HCT116 (cell line): ENCODE data around the gene RBM33. TPM values are rescaled to one million over a fixed set of nuclear protein-coding genes. Genes with fewer than 3 reads are reported as not detected.

Experiments
- ATAC-seq: fragments of 200-7000 bp; cut with Tn5 transposase; 2 replicates; pipeline ENCODE4 v1.9.1; 2020; ENCODE audit warnings: mild to moderate bottlenecking, moderate library complexity
- BruUV-seq: library from RNA; stranded (reverse); fragments of 400-500 nt; replicated peaks from 2 replicates; lab custom pipeline; 2021; lab: Mats Ljungman, UMichigan
- CTCF ChIA-PET: fragments of 300-600 bp; sonication (Branson Sonifier 250); formaldehyde crosslinking; loops from one replicate; lab custom pipeline; 2021; ENCODE audit warnings: antibody characterized with exemption; lab: Charles Lee
- POLR2A ChIA-PET: fragments of 300-600, 350-600 bp; sonication (Branson Sonifier 250); formaldehyde crosslinking; loops from one replicate; lab custom pipeline; 2021; ENCODE audit warnings: antibody characterized with exemption; lab: Charles Lee
- RAD21 ChIA-PET, 2 experiments: fragments of 300-600 bp; sonication (Branson Sonifier 250); formaldehyde crosslinking; loops; one replicate each; lab custom pipeline; 2023; ENCODE audit warnings: low total read pairs in 2 of 2; ENCODE audit not compliant: uncharacterized antibody in 2 of 2, unreplicated experiment in 2 of 2, low non-redundant PET in 1 of 2; lab: Charles Lee
- DNase-seq: peaks from one replicate; pipeline ENCODE4 v3.0.0-alpha.2; 2010; ENCODE audit warnings: low read depth, low spot score
- H2AFZ ChIP-seq: fragments of 200-600 bp; shearing (Covaris generic), sonication (generic); 2 replicates; pipeline ENCODE4 v1.6.1; 2017; ENCODE audit warnings: low read depth, mixed run types, mixed read lengths, antibody characterized with exemption, low read length; ENCODE audit not compliant: poor library complexity, severe bottlenecking
- H3K27ac ChIP-seq: 2 replicates; pipeline ENCODE4 v1.5.1; 2012; ENCODE audit warnings: low read depth, low read length
- H3K27me3 ChIP-seq: fragments of 200-600 bp; sonication (generic); 2 replicates; pipeline ENCODE4 v1.6.1; 2016; ENCODE audit warnings: mixed run types, low read length, mixed read lengths; ENCODE audit not compliant: insufficient read depth
- H3K36me3 ChIP-seq, 2 experiments: fragments of 200-500 bp in 1 of 2; fragments of 200-600 bp in 1 of 2; sonication (Bioruptor generic) in 1 of 2; sonication (generic) in 1 of 2; 2 replicates each; pipeline versions ENCODE4 v1.5.1 to v1.6.1; 2014 to 2016; ENCODE audit warnings: low read length in 2 of 2, inconsistent platforms in 1 of 2, mixed read lengths in 1 of 2, mixed run types in 1 of 2; ENCODE audit not compliant: insufficient read depth in 2 of 2, control insufficient read depth in 1 of 2
- H3K4me1 ChIP-seq, 2 experiments: fragments of 200-600 bp in 1 of 2; sonication (generic) in 1 of 2; 2 replicates each; pipeline versions ENCODE4 v1.5.1 to v1.6.1; 2012 to 2017; ENCODE audit warnings: low read length in 2 of 2, inconsistent platforms in 1 of 2, mild to moderate bottlenecking in 1 of 2, mixed read lengths in 1 of 2, mixed run types in 1 of 2, moderate library complexity in 1 of 2; ENCODE audit not compliant: insufficient read depth in 2 of 2, control insufficient read depth in 1 of 2
- H3K4me2 ChIP-seq: fragments of 200-600 bp; sonication (generic); 2 replicates; pipeline ENCODE4 v1.6.1; 2017; ENCODE audit warnings: mixed run types, low read length, mixed read lengths
- H3K4me3 ChIP-seq, 2 experiments: fragments of 200-600 bp in 1 of 2; sonication (generic) in 1 of 2; replicated peaks in 1 of 2; 2 replicates each; pipeline ENCODE4 v1.5.1; 2011 to 2016; ENCODE audit warnings: low read length in 2 of 2, control low read depth in 1 of 2, low read depth in 1 of 2, mild to moderate bottlenecking in 1 of 2, mixed read lengths in 1 of 2, mixed run types in 1 of 2
- H3K79me2 ChIP-seq: fragments of 200-600 bp; sonication (generic); 2 replicates; pipeline ENCODE4 v1.6.1; 2017; ENCODE audit warnings: mild to moderate bottlenecking, mixed run types, low read length, moderate library complexity, mixed read lengths; ENCODE audit not compliant: insufficient read depth
- H3K9ac ChIP-seq: fragments of 200-600 bp; sonication (generic); 2 replicates; pipeline ENCODE4 v1.6.1; 2016; ENCODE audit warnings: low read length, mixed read lengths
- H3K9me2 ChIP-seq: fragments of 200-600 bp; sonication (generic), shearing (Covaris generic); 2 replicates; pipeline ENCODE4 v1.6.1; 2017; ENCODE audit warnings: mixed run types, mild to moderate bottlenecking, moderate library complexity; ENCODE audit not compliant: insufficient read depth
- H3K9me3 ChIP-seq, 2 experiments: fragments of 200-500 bp in 1 of 2; fragments of 200-600 bp in 1 of 2; sonication (Bioruptor generic) in 1 of 2; sonication (generic) in 1 of 2; 2 replicates each; pipeline ENCODE4 v1.6.1; 2014 to 2017; ENCODE audit warnings: low read length in 2 of 2, mixed read lengths in 2 of 2, inconsistent platforms in 1 of 2, low read depth in 1 of 2, mild to moderate bottlenecking in 1 of 2, mixed run types in 1 of 2, moderate library complexity in 1 of 2; ENCODE audit not compliant: control insufficient read depth in 1 of 2, insufficient read depth in 1 of 2
- H4K20me1 ChIP-seq: fragments of 200-600 bp; sonication (generic), shearing (Covaris generic); 2 replicates; pipeline ENCODE4 v1.6.1; 2017; ENCODE audit warnings: mixed run types, mild to moderate bottlenecking, moderate library complexity; ENCODE audit not compliant: insufficient read depth
- CBX3 ChIP-seq: IDR thresholded peaks from 2 replicates; pipeline ENCODE4 v1.6.1; 2012; ENCODE audit warnings: low read depth
- ELF1 ChIP-seq: IDR thresholded peaks from 2 replicates; pipeline ENCODE4 v1.6.1; 2012; ENCODE audit warnings: low read depth, borderline replicate concordance
- EZH2phosphoT487 ChIP-seq: fragments of 200-600 bp; IDR thresholded peaks from 2 replicates; pipeline ENCODE4 v1.6.1; 2018; ENCODE audit warnings: antibody characterized with exemption, borderline replicate concordance
- POLR2AphosphoS5 ChIP-seq: IDR thresholded peaks from 2 replicates; pipeline ENCODE4 v1.6.1; 2011; ENCODE audit warnings: mild to moderate bottlenecking, low read depth, low read length, moderate library complexity
- SP1 ChIP-seq: IDR thresholded peaks from 2 replicates; pipeline ENCODE4 v1.6.1; 2012; ENCODE audit warnings: low read depth
- SRF ChIP-seq: IDR thresholded peaks from 2 replicates; pipeline ENCODE4 v1.6.1; 2012; ENCODE audit warnings: low read depth
- TCF7L2 ChIP-seq: IDR thresholded peaks from 2 replicates; pipeline ENCODE4 v1.7.0; 2011; ENCODE audit warnings: borderline replicate concordance, inconsistent platforms; ENCODE audit not compliant: insufficient read depth, insufficient read length; ENCODE audit errors: extremely low read depth
- YY1 ChIP-seq: IDR thresholded peaks from 2 replicates; pipeline ENCODE4 v1.6.1; 2011; ENCODE audit warnings: low read length, low read depth, moderate library complexity, mild to moderate bottlenecking; ENCODE audit not compliant: insufficient replicate concordance; ENCODE audit errors: extremely low read depth
- ZNF274 ChIP-seq: fragments of 200-500 bp; sonication (Bioruptor generic); IDR thresholded peaks from 2 replicates; pipeline ENCODE4 v1.6.1; 2014; ENCODE audit warnings: mild to moderate bottlenecking, low read depth, low read length, inconsistent platforms
- intact Hi-C: fragments of 100-400 bp; cut with micrococcal nuclease; formaldehyde crosslinking; loops from 2 replicates; pipeline ENCODE4 v1.10.0; 2022
- total RNA-seq: library from RNA; stranded (reverse); gene quantifications from one replicate; pipeline ENCODE4 v1.2.1, GENCODE V29; 2021; ENCODE audit not compliant: unreplicated experiment
- TF ChIP-seq, protein P1 (sequence below): IDR thresholded peaks from 2 replicates; pipeline ENCODE4 v1.6.1; 2012
- TF ChIP-seq, protein P2 (sequence below): IDR thresholded peaks from 2 replicates; pipeline ENCODE4 v1.6.1; 2012; ENCODE audit warnings: low read depth

RBM33 gene
- total RNA-seq, 1 experiment from 2014 or later: 64.3 TPM

DNA sequence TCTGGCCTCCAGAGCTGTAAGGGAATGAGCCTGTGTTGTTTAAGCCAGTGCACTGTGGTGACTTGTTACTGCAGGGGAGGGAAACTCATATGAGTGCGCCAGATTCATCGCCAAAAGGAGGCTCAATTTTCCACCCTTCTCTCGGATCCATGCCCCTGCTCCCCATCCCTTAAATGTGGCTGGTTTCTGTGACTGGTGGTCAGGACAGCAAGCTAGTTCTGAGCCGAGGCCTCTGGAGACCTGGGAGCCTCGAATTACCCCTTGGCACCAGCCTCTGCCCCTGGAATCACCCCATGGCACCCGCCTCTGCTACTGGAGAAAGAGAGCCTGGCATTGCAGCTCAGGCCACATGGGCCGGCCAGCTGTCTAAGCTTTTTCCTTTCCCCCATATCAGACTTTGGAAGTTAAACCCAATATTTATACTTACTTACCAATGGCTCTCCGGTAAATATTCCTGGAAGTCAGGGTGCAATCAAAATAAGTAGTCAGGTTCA is 39.9 kb upstream of the RBM33 start:
- intact Hi-C loops: no loop called here
- ATAC-seq (no peak), DNase-seq (no peak)
- Histone ChIP-seq H3K4me1 (no peaks in the 10 kb centered on the region), H2AFZ (no peak overlapping the region), H3K79me2 (no peaks in the 10 kb centered on the region), H4K20me1 (no peaks in the 10 kb centered on the region), H3K27ac (no peak overlapping the region), H3K4me2 (no peak overlapping the region), H3K9me3 (no peaks in the 10 kb centered on the region), H3K27me3 (peaks cover 20% of the 10 kb centered on the region; the same call in 1 of the 2 replicates), H3K4me3 (no peak overlapping the region), H3K9me2 (no peaks in the 10 kb centered on the region), H3K36me3 (no peaks in the 10 kb centered on the region), H3K9ac (no peak overlapping the region)
- ChIA-PET POLR2A (no interaction called here), RAD21 (no interaction called here), CTCF (no interaction called here)
- BruUV-seq: no TSS peak
- TF ChIP-seq TCF7L2 (no peak), POLR2AphosphoS5 (no peak), SRF (no peak), ZNF274 (no peak), ELF1 (no peak), SP1 (no peak), CBX3 (no peak), YY1 (no peak), EZH2phosphoT487 (no peak)
- TF ChIP-seq, protein P1, sequence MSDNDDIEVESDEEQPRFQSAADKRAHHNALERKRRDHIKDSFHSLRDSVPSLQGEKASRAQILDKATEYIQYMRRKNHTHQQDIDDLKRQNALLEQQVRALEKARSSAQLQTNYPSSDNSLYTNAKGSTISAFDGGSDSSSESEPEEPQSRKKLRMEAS: no peak
- TF ChIP-seq, protein P2, sequence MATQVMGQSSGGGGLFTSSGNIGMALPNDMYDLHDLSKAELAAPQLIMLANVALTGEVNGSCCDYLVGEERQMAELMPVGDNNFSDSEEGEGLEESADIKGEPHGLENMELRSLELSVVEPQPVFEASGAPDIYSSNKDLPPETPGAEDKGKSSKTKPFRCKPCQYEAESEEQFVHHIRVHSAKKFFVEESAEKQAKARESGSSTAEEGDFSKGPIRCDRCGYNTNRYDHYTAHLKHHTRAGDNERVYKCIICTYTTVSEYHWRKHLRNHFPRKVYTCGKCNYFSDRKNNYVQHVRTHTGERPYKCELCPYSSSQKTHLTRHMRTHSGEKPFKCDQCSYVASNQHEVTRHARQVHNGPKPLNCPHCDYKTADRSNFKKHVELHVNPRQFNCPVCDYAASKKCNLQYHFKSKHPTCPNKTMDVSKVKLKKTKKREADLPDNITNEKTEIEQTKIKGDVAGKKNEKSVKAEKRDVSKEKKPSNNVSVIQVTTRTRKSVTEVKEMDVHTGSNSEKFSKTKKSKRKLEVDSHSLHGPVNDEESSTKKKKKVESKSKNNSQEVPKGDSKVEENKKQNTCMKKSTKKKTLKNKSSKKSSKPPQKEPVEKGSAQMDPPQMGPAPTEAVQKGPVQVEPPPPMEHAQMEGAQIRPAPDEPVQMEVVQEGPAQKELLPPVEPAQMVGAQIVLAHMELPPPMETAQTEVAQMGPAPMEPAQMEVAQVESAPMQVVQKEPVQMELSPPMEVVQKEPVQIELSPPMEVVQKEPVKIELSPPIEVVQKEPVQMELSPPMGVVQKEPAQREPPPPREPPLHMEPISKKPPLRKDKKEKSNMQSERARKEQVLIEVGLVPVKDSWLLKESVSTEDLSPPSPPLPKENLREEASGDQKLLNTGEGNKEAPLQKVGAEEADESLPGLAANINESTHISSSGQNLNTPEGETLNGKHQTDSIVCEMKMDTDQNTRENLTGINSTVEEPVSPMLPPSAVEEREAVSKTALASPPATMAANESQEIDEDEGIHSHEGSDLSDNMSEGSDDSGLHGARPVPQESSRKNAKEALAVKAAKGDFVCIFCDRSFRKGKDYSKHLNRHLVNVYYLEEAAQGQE: no peak
